ENCODE measurements around the gene NABP2.

DNA sequence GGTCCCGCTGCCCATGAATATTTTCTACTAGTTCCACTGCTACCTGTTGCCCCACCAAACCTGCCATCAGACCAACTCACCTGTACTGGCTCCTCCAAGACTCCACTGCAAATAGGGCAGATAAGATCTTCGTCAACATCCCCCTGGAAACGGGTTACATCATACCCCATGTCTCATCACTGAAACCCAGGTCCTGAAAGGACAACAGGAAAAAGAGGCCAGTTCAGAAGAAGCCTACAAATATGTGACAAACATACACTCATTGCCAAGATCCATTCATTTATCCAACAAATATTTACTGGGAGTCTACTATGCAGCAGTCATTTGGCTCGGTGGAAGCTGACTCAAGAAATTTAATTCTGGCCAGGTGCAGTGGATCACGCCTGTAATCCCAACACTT lies 10.3 kb upstream of the NABP2 start:
- TF ChIP-seq, protein P1, sequence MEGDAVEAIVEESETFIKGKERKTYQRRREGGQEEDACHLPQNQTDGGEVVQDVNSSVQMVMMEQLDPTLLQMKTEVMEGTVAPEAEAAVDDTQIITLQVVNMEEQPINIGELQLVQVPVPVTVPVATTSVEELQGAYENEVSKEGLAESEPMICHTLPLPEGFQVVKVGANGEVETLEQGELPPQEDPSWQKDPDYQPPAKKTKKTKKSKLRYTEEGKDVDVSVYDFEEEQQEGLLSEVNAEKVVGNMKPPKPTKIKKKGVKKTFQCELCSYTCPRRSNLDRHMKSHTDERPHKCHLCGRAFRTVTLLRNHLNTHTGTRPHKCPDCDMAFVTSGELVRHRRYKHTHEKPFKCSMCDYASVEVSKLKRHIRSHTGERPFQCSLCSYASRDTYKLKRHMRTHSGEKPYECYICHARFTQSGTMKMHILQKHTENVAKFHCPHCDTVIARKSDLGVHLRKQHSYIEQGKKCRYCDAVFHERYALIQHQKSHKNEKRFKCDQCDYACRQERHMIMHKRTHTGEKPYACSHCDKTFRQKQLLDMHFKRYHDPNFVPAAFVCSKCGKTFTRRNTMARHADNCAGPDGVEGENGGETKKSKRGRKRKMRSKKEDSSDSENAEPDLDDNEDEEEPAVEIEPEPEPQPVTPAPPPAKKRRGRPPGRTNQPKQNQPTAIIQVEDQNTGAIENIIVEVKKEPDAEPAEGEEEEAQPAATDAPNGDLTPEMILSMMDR (IDR thresholded peaks at IDR 0.05), result no peak
- no peak for TF ChIP-seq POLR2A (IDR thresholded peaks at IDR 0.05)

Measured in testis (tissue), 2 donors.